Peyer's patch (tissue), 4 donors: ENCODE measurements around the gene FGGY.
A peak's percentile ranks its signal among the peaks of the same experiment; 100 is the strongest.

ENCODE experiments used
- POLR2A ChIP-seq, 2 donors: fragments of 450-650 bp; IDR thresholded peaks; one replicate each; pipeline ENCODE4 v1.5.1; 2017; ENCODE audit warnings: antibody characterized with exemption in 2 of 2, mild to moderate bottlenecking in 2 of 2, moderate library complexity in 2 of 2
- TF ChIP-seq, protein P1 (sequence below), 6 experiments: fragments of 450-650 bp in 4 of 6; fragments of 200-600 bp in 2 of 6; sonication (generic) in 1 of 6; IDR thresholded peaks; one replicate each; pipeline ENCODE4 v1.5.1; 2017 to 2019; ENCODE audit warnings: antibody characterized with exemption in 6 of 6, mild to moderate bottlenecking in 3 of 6, moderate library complexity in 1 of 6

DNA sequence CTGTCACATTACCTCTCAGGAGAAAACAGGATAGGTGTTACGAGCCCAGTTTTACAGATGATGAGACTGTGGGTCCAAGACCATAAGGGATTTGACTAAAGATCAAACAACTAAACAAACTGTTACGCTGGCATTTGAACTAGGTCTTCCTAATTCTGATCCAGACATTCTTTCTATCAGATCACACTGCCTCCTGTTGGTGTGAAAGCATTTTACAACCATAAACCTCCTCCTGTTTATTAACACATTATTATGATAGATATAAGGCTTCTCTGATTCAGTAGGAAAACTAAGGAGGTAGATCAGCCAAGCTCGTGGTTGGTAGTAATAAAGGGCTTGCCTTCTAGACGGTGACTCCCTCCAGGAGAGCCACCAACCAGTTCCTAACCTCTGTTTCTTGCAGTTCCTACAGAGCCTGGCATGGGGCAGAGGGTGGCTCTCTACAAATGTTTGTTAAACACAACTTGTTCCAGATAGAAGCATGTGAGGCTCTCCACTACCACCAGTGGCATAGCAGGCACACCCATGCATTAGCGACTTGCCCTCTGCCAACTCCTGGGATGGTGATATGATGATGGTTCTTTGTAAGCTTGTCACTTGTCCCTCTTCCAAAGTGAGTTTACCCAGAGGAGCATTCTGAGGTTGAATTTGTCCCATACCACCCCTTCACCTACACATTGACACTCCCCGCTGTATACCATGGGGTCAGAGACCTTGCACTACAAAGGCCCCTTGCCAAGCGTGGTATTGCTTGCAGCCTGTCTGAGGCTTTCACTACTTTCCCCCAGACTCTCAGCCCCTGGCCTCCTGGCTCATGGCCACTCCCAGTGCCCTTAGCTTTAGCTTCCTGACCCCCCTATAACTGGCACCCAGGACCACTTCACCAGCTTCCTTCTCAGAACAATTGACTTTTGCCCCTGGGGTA lies 421.4 kb downstream of the FGGY start:
- TF ChIP-seq POLR2A (IDR thresholded peaks at IDR 0.05), result no peak
- TF ChIP-seq, protein P1, sequence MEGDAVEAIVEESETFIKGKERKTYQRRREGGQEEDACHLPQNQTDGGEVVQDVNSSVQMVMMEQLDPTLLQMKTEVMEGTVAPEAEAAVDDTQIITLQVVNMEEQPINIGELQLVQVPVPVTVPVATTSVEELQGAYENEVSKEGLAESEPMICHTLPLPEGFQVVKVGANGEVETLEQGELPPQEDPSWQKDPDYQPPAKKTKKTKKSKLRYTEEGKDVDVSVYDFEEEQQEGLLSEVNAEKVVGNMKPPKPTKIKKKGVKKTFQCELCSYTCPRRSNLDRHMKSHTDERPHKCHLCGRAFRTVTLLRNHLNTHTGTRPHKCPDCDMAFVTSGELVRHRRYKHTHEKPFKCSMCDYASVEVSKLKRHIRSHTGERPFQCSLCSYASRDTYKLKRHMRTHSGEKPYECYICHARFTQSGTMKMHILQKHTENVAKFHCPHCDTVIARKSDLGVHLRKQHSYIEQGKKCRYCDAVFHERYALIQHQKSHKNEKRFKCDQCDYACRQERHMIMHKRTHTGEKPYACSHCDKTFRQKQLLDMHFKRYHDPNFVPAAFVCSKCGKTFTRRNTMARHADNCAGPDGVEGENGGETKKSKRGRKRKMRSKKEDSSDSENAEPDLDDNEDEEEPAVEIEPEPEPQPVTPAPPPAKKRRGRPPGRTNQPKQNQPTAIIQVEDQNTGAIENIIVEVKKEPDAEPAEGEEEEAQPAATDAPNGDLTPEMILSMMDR (IDR thresholded peaks at IDR 0.05), result peak in 5 of 6 experiments; percentile 19 to 60 (median 49)
